HL-60/S4 treated with retinoic acid at 250 ng/mL for 4 days and 3 days (cell line): ENCODE measurements around the gene ERO1B.

Experiments
- in situ Hi-C: fragments of 300-500 bp; cut with MboI; formaldehyde crosslinking; loops from 2 replicates; pipeline ENCODE4 v1.7.0; 2022; ENCODE audit warnings: low sequenced_read_pairs

Gene ERO1B

GRCh38 chr1:236301080-236301957 lies 19.6 kb upstream of the ERO1B start:
- in situ Hi-C loops, result no loop called here

- in situ Hi-C loops, result no loop called here
Observed at GRCh38 chr1:236297161-236297560, 15.4 kb upstream of the ERO1B start.

GRCh38 chr1:236292425-236292824 lies 10.7 kb upstream of the ERO1B start:
- in situ Hi-C loops, result no loop called here

- in situ Hi-C loops, result no loop called here
Observed at GRCh38 chr1:236289492-236290131, 7.9 kb upstream of the ERO1B start.

GRCh38 chr1:236288620-236288976 lies 6.8 kb upstream of the ERO1B start:
- in situ Hi-C loops, result no loop called here

- in situ Hi-C loops, result no loop called here
Observed at GRCh38 chr1:236287757-236288619, 6.2 kb upstream of the ERO1B start.

- in situ Hi-C loops, result no loop called here
Observed at GRCh38 chr1:236287356-236287755, 5.6 kb upstream of the ERO1B start.

- in situ Hi-C loops, result no loop called here
Observed at GRCh38 chr1:236284291-236284721, 2.5 kb upstream of the ERO1B start.

GRCh38 chr1:236282719-236283118 lies 961 bp upstream of the ERO1B start:
- in situ Hi-C loops, result no loop called here

- in situ Hi-C loops, result no loop called here
Observed at GRCh38 chr1:236282425-236282716, 613 bp upstream of the ERO1B start.

- in situ Hi-C loops, result no loop called here
Observed at GRCh38 chr1:236281198-236281653, 532 bp downstream of the ERO1B start.

- in situ Hi-C loops, result no loop called here
Observed at GRCh38 chr1:236280438-236281197, 1.1 kb downstream of the ERO1B start.

- in situ Hi-C loops, result no loop called here
Observed at GRCh38 chr1:236275586-236275985, 6.2 kb downstream of the ERO1B start.

GRCh38 chr1:236275061-236275460 lies 6.7 kb downstream of the ERO1B start:
- in situ Hi-C loops, result no loop called here

GRCh38 chr1:236273358-236273757 lies 8.4 kb downstream of the ERO1B start:
- in situ Hi-C loops, result no loop called here

- in situ Hi-C loops, result no loop called here
Observed at GRCh38 chr1:236269439-236269838, 12.3 kb downstream of the ERO1B start.

GRCh38 chr1:236261898-236262297 lies 19.9 kb downstream of the ERO1B start:
- in situ Hi-C loops, result no loop called here

GRCh38 chr1:236261033-236261432 lies 20.7 kb downstream of the ERO1B start:
- in situ Hi-C loops, result no loop called here

- in situ Hi-C loops, result no loop called here
Observed at GRCh38 chr1:236259043-236259442, 22.7 kb downstream of the ERO1B start.

- in situ Hi-C loops, result no loop called here
Observed at GRCh38 chr1:236258114-236258622, 23.6 kb downstream of the ERO1B start.

GRCh38 chr1:236257216-236257615 lies 24.5 kb downstream of the ERO1B start:
- in situ Hi-C loops, result no loop called here
